ENCODE measurements around the gene C1orf116.

Gene C1orf116

GRCh38 chr1:207020065-207020708 lies 12.4 kb downstream of the C1orf116 start:
- DNase-seq (ENCODE audit: low read depth) = no peak
- H3K4me3 ChIP-seq (ENCODE audit: low read length) = no peak overlapping the region
- TF ChIP-seq CTCF (conservative IDR thresholded peaks at IDR 0.05; ENCODE audit: low read length) = no peak

DNA sequence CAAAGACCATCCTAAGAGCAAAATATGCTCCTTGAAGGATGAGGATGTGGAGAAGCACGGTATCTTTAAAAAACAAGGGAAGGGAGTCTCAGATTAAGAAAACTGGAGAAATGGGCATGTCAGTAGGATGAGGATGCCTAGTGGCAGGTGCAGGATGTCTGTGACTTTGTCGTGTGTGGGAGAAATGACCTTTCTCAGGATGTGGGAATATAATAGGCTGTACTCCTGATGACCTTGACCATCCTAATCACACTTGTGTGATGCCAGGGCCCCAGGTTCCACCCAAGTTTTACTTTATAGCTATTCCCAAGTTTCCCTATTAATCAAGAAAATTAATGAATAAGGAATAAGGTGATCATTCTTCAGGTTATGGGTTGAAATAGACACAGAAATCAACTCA lies 12.9 kb downstream of the C1orf116 start:
- TF ChIP-seq CTCF (conservative IDR thresholded peaks at IDR 0.05; ENCODE audit: low read length) = no peak
- DNase-seq (ENCODE audit: low read depth) = no peak

DNA sequence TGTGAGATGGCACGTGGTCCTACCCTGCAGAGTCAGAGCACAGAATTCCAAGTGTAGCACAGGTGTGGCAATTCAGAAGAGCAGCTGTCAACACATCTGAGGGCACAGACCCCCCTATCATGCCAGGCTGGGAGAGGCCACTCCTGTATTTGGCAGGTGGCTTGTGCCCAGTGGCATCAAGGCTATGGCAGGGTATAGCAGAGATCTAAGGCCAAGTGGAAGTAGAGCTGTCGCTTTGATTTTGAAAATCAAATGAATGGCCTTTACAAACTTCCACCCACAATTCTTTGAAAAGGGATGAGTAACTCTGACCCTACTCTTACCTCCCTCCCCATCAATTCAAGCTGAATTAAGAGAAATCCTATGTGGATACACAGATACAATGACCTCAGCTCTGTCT lies 13.4 kb downstream of the C1orf116 start:
- no peak for TF ChIP-seq CTCF (conservative IDR thresholded peaks at IDR 0.05; ENCODE audit: low read length)
- H3K4me3 ChIP-seq (ENCODE audit: low read length) = no peak overlapping the region
- DNase-seq (ENCODE audit: low read depth) = no peak

More for the DNA sequence above, 12.9 kb downstream of the C1orf116 start:
- H3K4me3 ChIP-seq (ENCODE audit: low read length) = no peak overlapping the region

GRCh38 chr1:207018707-207019106 lies 13.8 kb downstream of the C1orf116 start:
- no peak for TF ChIP-seq CTCF (conservative IDR thresholded peaks at IDR 0.05; ENCODE audit: low read length)
- no peak overlapping the region for H3K4me3 ChIP-seq (ENCODE audit: low read length)
- DNase-seq (ENCODE audit: low read depth) = no peak

GRCh38 chr1:207017615-207018559 lies 14.7 kb downstream of the C1orf116 start:
- no peak for TF ChIP-seq CTCF (conservative IDR thresholded peaks at IDR 0.05; ENCODE audit: low read length)
- no peak overlapping the region for H3K4me3 ChIP-seq (ENCODE audit: low read length)
- no peak for DNase-seq (ENCODE audit: low read depth)

GRCh38 chr1:207015791-207016190 lies 16.8 kb downstream of the C1orf116 start:
- TF ChIP-seq CTCF (conservative IDR thresholded peaks at IDR 0.05; ENCODE audit: low read length) = no peak
- no peak for DNase-seq (ENCODE audit: low read depth)
- H3K4me3 ChIP-seq (ENCODE audit: low read length) = no peak overlapping the region
